HepG2 (cell line): ENCODE data around the gene CELA2B. TPM values are rescaled to one million over a fixed set of nuclear protein-coding genes. Genes with fewer than 3 reads are reported as not detected.

Experiments used
- ATAC-seq: fragments of 200-7000 bp; cut with Tn5 transposase; 3 replicates; pipeline ENCODE4 v1.9.1; 2020; ENCODE audit warnings: mild to moderate bottlenecking, moderate library complexity
- BruUV-seq: library from RNA; stranded (reverse); fragments of 400-500 nt; replicated peaks from 2 replicates; lab custom pipeline; 2021; lab: Mats Ljungman, UMichigan
- CTCF ChIA-PET: fragments of 300-600 bp; formaldehyde crosslinking; extraction: SDS; loops from one replicate; lab custom pipeline; 2021; ENCODE audit warnings: low total read pairs, inconsistent platforms, low intra/inter-chr PET ratio; lab: Yijun Ruan, JAX
- POLR2A ChIA-PET: fragments of 350-600 bp; sonication (Branson Sonifier 250); formaldehyde crosslinking; loops from one replicate; lab custom pipeline; 2020; ENCODE audit warnings: antibody characterized with exemption, inconsistent platforms; lab: Yijun Ruan, JAX
- DNase-seq: peaks from one replicate; pipeline ENCODE4 v3.0.0-alpha.2; 2015; ENCODE audit warnings: low spot score
- FAIRE-seq: peaks from 3 replicates; lab custom pipeline; 2011; peaks lifted over from hg19 to GRCh38; lab: Jason Lieb, UNC
- H2AFZ ChIP-seq: one replicate; pipeline ENCODE4 v1.6.1; 2011; ENCODE audit warnings: low read length, inconsistent platforms
- H3K27ac ChIP-seq: fragments of 300-600 bp; 3 replicates; pipeline ENCODE4 v1.8.0; 2011; ENCODE audit warnings: mixed run types, mild to moderate bottlenecking, mixed read lengths, low read length, inconsistent platforms; ENCODE audit not compliant: insufficient read depth; ENCODE audit errors: extremely low read length
- H3K27me3 ChIP-seq, 2 experiments: fragments of 200-600 bp in 1 of 2; 2 replicates in 1 of 2; 3 replicates in 1 of 2; pipeline versions ENCODE4 v1.6.0 to v1.8.0; 2011; ENCODE audit warnings: low read length in 2 of 2, mild to moderate bottlenecking in 2 of 2, moderate library complexity in 2 of 2, inconsistent platforms in 1 of 2; ENCODE audit not compliant: insufficient read depth in 2 of 2, control insufficient read depth in 1 of 2
- H3K36me3 ChIP-seq, 2 experiments: fragments of 200-600 bp in 1 of 2; replicated peaks in 1 of 2; 2 replicates in 1 of 2; 3 replicates in 1 of 2; pipeline versions ENCODE4 v1.5.1 to v1.8.0; 2011; ENCODE audit warnings: low read length in 2 of 2, inconsistent platforms in 1 of 2; ENCODE audit not compliant: insufficient read depth in 2 of 2, control insufficient read depth in 1 of 2
- H3K4me1 ChIP-seq: 2 replicates; pipeline ENCODE4 v1.5.1; 2012; ENCODE audit warnings: low read length, inconsistent platforms; ENCODE audit not compliant: insufficient read depth
- H3K4me2 ChIP-seq: 2 replicates; pipeline ENCODE4 v1.6.0; 2011; ENCODE audit warnings: low read depth, low read length, inconsistent platforms
- H3K4me3 ChIP-seq, 3 experiments: fragments of 200-600 bp in 1 of 3; sonication (generic), shearing (Covaris generic) in 1 of 3; replicated peaks in 1 of 3; 2 replicates each; pipeline ENCODE4 v1.5.1; 2011 to 2016; ENCODE audit warnings: low read length in 3 of 3, inconsistent platforms in 2 of 3, low read depth in 2 of 3, mild to moderate bottlenecking in 2 of 3, control low read depth in 1 of 3, mixed read lengths in 1 of 3; ENCODE audit not compliant: insufficient read depth in 1 of 3
- H3K79me2 ChIP-seq: one replicate; pipeline ENCODE4 v1.6.1; 2011; ENCODE audit warnings: low read length, inconsistent platforms; ENCODE audit not compliant: insufficient read depth
- H3K9ac ChIP-seq: 2 replicates; pipeline ENCODE4 v1.6.0; 2011; ENCODE audit warnings: mild to moderate bottlenecking, low read depth, low read length, inconsistent platforms; ENCODE audit not compliant: insufficient read depth
- H3K9me3 ChIP-seq: 2 replicates; pipeline ENCODE4 v1.5.1; 2012; ENCODE audit warnings: mild to moderate bottlenecking, low read length
- H4K20me1 ChIP-seq: 2 replicates; pipeline ENCODE4 v1.6.0; 2011; ENCODE audit warnings: inconsistent platforms, mild to moderate bottlenecking, low read length, moderate library complexity; ENCODE audit not compliant: insufficient read depth
- CREB3 ChIP-seq: sonication (generic); formaldehyde crosslinking; IDR thresholded peaks from 2 replicates; pipeline ENCODE4 v1.5.0; 2020; ENCODE audit warnings: missing genetic modification reagents
- USF2 ChIP-seq, 2 experiments: sonication (generic) in 1 of 2; formaldehyde crosslinking in 1 of 2; IDR thresholded peaks; 2 replicates each; pipeline versions ENCODE4 v1.5.1 to v1.6.1; 2011 to 2020; ENCODE audit warnings: borderline replicate concordance in 1 of 2, low read depth in 1 of 2, low read length in 1 of 2, mild to moderate bottlenecking in 1 of 2, missing genetic modification reagents in 1 of 2, moderate library complexity in 1 of 2
- ZFP36 ChIP-seq: fragments of 150-350 bp; IDR thresholded peaks from 2 replicates; pipeline ENCODE4 v1.6.1; 2018; ENCODE audit warnings: borderline replicate concordance, low read length, low read depth; ENCODE audit not compliant: partially characterized antibody
- ZGPAT ChIP-seq: IDR thresholded peaks from 2 replicates; pipeline ENCODE4 v1.6.1; 2016; ENCODE audit warnings: mild to moderate bottlenecking
- ZNF570 ChIP-seq: sonication (generic); formaldehyde crosslinking; IDR thresholded peaks from 2 replicates; pipeline ENCODE4 v1.4.0; 2020; ENCODE audit warnings: mild to moderate bottlenecking, missing genetic modification reagents, borderline replicate concordance
- ZNF670 ChIP-seq: sonication (generic); formaldehyde crosslinking; IDR thresholded peaks from 2 replicates; pipeline ENCODE4 v1.8.0; 2022; ENCODE audit warnings: mild to moderate bottlenecking, missing genetic modification reagents, borderline replicate concordance
- ZNF720 ChIP-seq: sonication (generic); formaldehyde crosslinking; IDR thresholded peaks from 2 replicates; pipeline ENCODE4 v1.4.0; 2020; ENCODE audit warnings: missing genetic modification reagents
- WGBS: methylation state at CpG from one replicate; pipeline ENCODE4 v1.1.6; 2017; ENCODE audit warnings: low lambda C conversion rate; 5-methylcytosine and 5-hydroxymethylcytosine counted together
- in situ Hi-C: cut with HindIII; loops from 2 replicates; pipeline ENCODE4 v1.10.0; 2017; ENCODE audit warnings: low pct_unique_long_range_greater_than_20kb; ENCODE audit not compliant: extremely low pct_ligation_motif_present
- intact Hi-C: fragments of 100-400 bp; cut with micrococcal nuclease; formaldehyde crosslinking; loops from one replicate; pipeline ENCODE4 v1.10.0; 2022; ENCODE audit not compliant: unreplicated experiment
- polyA plus RNA-seq, 8 experiments: library from polyadenylated mRNA; depleted of rRNA in 3 of 8; stranded (reverse) in 7 of 8; unstranded in 1 of 8; fragments of >200 nt; fragmentation: Illumina TruSeq in 4 of 8; extraction: Trizol in 4 of 8; gene quantifications; 2 replicates each; pipeline versions ENCODE4 v1.2.1 to v1.2.3, GENCODE V29; 2011 to 2016; ENCODE audit warnings: low read depth in 4 of 8, missing spikeins in 1 of 8, mixed read lengths in 1 of 8; ENCODE audit not compliant: insufficient read depth in 1 of 8
- total RNA-seq, 5 experiments: library from RNA; depleted of rRNA; stranded (reverse); fragments of >200 nt; fragmentation: Illumina TruSeq; extraction: Trizol; gene quantifications; 2 replicates each; pipeline ENCODE4 v1.2.3, GENCODE V29; 2016; ENCODE audit warnings: low read depth in 1 of 5

The CELA2B gene
- total and polyA plus RNA-seq, 2 of the 13 experiments (the other 11 are each of a cell fraction or from before 2014, with no cell fraction given) = not detected

DNA sequence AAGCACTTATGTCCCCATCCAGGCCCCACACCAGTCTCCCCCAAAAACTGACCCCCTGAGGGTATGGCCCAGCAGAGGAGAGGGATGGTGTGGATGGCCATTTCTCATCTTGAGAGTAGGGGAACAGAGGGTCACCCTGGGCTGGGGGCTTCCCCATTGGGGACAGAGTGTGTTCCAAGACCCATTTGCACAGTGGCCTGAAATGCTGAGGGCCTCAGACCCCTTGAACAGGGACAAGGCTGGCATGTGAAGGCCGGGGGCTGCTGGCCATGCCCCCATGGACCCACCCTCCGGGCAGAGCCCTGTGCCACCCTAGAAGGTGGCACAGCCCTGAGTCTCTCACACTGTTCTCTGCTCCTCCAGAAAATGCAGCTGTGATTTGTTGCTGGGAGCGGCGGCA, 29.7 kb upstream of the CELA2B start:
- Histone ChIP-seq H4K20me1 (0 out of 2 replicates have a peak, but pooled peaks cover 3% of the 10 kb centered on the region), H3K4me3 (no peak overlapping the region), H3K4me2 (no peak overlapping the region), H3K27ac (no peak overlapping the region), H3K79me2 (no peaks in the 10 kb centered on the region), H3K27me3 (peaks cover 0 to 11% of the 10 kb centered on the region in 2 experiments; a peak in 3 of 5 replicates), H3K9ac (no peak overlapping the region), H3K9me3 (no peaks in the 10 kb centered on the region), H2AFZ (no peak overlapping the region), H3K36me3 (no peaks in the 10 kb centered on the region), H3K4me1 (peaks cover 12% of the 10 kb centered on the region)
- WGBS = 83% methylated on average over 2 of the region's 4 CpGs
- DNase-seq (no peak), FAIRE-seq (no peak), ATAC-seq (no peak)
- BruUV-seq = no TSS peak
- ChIA-PET CTCF (no interaction called here), POLR2A (no interaction called here)
- intact Hi-C loops (no loop called here), in situ Hi-C loops (no loop called here)
- TF ChIP-seq ZNF670 (CRISPR knock-in tag) (no peak), ZNF720 (CRISPR knock-in tag) (no peak), ZFP36 (no peak), ZGPAT (CRISPR knock-in tag) (no peak), ZNF570 (CRISPR knock-in tag) (no peak), USF2 (IDR thresholded peaks at IDR 0.05; ENCODE audit: low read depth, low read length) (no peak), USF2 (CRISPR knock-in tag; IDR thresholded peaks at IDR 0.05; ENCODE audit: borderline replicate concordance) (no peak), CREB3 (CRISPR knock-in tag) (no peak)
